Psoas muscle (tissue), 8 donors: ENCODE data around the gene TNRC6B. TPM values are rescaled to one million over a fixed set of nuclear protein-coding genes. Genes with fewer than 3 reads are reported as not detected.

Source experiments
- ATAC-seq, 4 donors: fragments of 200-7000 bp; cut with Tn5 transposase; one replicate each; pipeline ENCODE4 v1.9.1; 2020; ENCODE audit warnings: moderate library complexity in 3 of 4, mild to moderate bottlenecking in 2 of 4
- DNase-seq, 2 donors: peaks; one replicate each; pipeline ENCODE4 v3.0.0-alpha.2; 2020
- H3K27ac ChIP-seq: fragments of 200-600 bp; one replicate; pipeline ENCODE4 v1.8.0; 2022
- H3K27me3 ChIP-seq, 3 donors: fragments of 200-600 bp in 1 of 3; one replicate each; pipeline versions ENCODE4 v1.6.1 to v1.8.0; 2013 to 2022; ENCODE audit warnings: low read length in 2 of 3, mild to moderate bottlenecking in 2 of 3, moderate library complexity in 1 of 3; ENCODE audit not compliant: insufficient read depth in 3 of 3
- H3K36me3 ChIP-seq, 2 donors: fragments of 200-600 bp in 1 of 2; one replicate each; pipeline versions ENCODE4 v1.6.1 to v1.8.0; 2013 to 2022; ENCODE audit warnings: low read depth in 1 of 2, mild to moderate bottlenecking in 1 of 2, moderate library complexity in 1 of 2; ENCODE audit not compliant: insufficient read depth in 1 of 2
- H3K4me1 ChIP-seq: fragments of 200-600 bp; one replicate; pipeline ENCODE4 v1.8.0; 2022
- H3K4me3 ChIP-seq: fragments of 200-600 bp; one replicate; pipeline ENCODE4 v1.8.0; 2022; ENCODE audit warnings: mild to moderate bottlenecking
- H3K9me3 ChIP-seq: fragments of 200-600 bp; one replicate; pipeline ENCODE4 v1.8.0; 2022
- CTCF ChIP-seq: fragments of 200-600 bp; IDR thresholded peaks from one replicate; pipeline ENCODE4 v1.8.0; 2022; ENCODE audit warnings: antibody characterized with exemption
- WGBS, 3 donors: extraction: QIAGEN DNeasy Blood & Tissue Kit; methylation state at CpG; one replicate each; pipeline versions ENCODE4 v1.1.6 to v1.1.7; 2013; 5-methylcytosine and 5-hydroxymethylcytosine counted together
- intact Hi-C, 2 donors: fragments of 100-400 bp; cut with DNase I; formaldehyde crosslinking; loops; one replicate each; pipeline versions ENCODE4 v1.11.0 to v1.14.2; 2022
- polyA plus RNA-seq, 3 donors: library from polyadenylated mRNA; stranded (reverse); fragments of 200-250 nt; gene quantifications; one replicate each; pipeline ENCODE4 v1.2.3, GENCODE V29; 2013
- total RNA-seq, 4 donors: library from RNA; stranded (reverse); fragmentation: NEBNext Ultra II Directional in 2 of 4; extraction: Animal tissue kit (Norgen Biotek cat#: 25700) in 2 of 4; gene quantifications; one replicate each; pipeline versions ENCODE4 v1.2.1 to v1.2.4, GENCODE V29; 2021 to 2023
- donor health status: healthy with polysubstance abuse.
- donor health status: DM: no; HTN: no; CAD: no; lungs with moderate emphysema.
- donor health status: Bipolar disorder and iron deficiency.
- donor health status: healthy.
- donor health status: DM: yes; HTN: yes; CAD: no.
- donor health status: DM: no; HTN: no; CAD: no.
- donor health status: DM: no; HTN: no; CAD: no.
- donor health status: DM: yes; HTN: yes; CAD: no.

The TNRC6B gene
- total and polyA plus RNA-seq, 7 donors: 2.2 to 49.4 (median 27.9) TPM

GRCh38 chr22:40330615-40331014, 152.9 kb downstream of the TNRC6B start:
- TF ChIP-seq CTCF: no peak
- Histone ChIP-seq H3K4me1 (no peaks in the 10 kb centered on the region), H3K4me3 (no peak overlapping the region), H3K27me3 (no peaks in the 10 kb centered on the region), H3K27ac (no peak overlapping the region), H3K9me3 (no peaks in the 10 kb centered on the region), H3K36me3 (peaks cover 0 to 42% of the 10 kb centered on the region in 2 donors)
- DNase-seq (no peak), ATAC-seq (no peak)
- WGBS, 3 donors: 72 to 81% (median 75%) methylated on average over 10 of the region's 10 CpGs
- intact Hi-C loops: no loop called here

- no peak for TF ChIP-seq CTCF
- Histone ChIP-seq H3K36me3 (peaks cover 0 to 41% of the 10 kb centered on the region in 2 donors), H3K9me3 (no peaks in the 10 kb centered on the region), H3K27ac (no peak overlapping the region), H3K4me1 (no peaks in the 10 kb centered on the region), H3K27me3 (no peaks in the 10 kb centered on the region), H3K4me3 (no peak overlapping the region)
- intact Hi-C loops: no loop called here
- DNase-seq (no peak), ATAC-seq (no peak)
- WGBS, 3 donors: 78 to 87% (median 82%) methylated on average over 4 of the region's 4 CpGs
These were observed 154.0 kb downstream of the TNRC6B start for GRCh38 chr22:40331706-40332105.

- Histone ChIP-seq H3K4me3 (no peak overlapping the region), H3K9me3 (no peaks in the 10 kb centered on the region), H3K36me3 (peaks cover 0 to 37% of the 10 kb centered on the region in 2 donors), H3K4me1 (no peaks in the 10 kb centered on the region), H3K27me3 (no peaks in the 10 kb centered on the region), H3K27ac (no peak overlapping the region)
- ATAC-seq (no peak), DNase-seq (no peak)
- WGBS, 3 donors: 80 to 85% (median 83%) methylated on average over 9 of the region's 9 CpGs
- TF ChIP-seq CTCF: no peak
- intact Hi-C loops: no loop called here
These were observed 154.6 kb downstream of the TNRC6B start for GRCh38 chr22:40332319-40332781.

DNA sequence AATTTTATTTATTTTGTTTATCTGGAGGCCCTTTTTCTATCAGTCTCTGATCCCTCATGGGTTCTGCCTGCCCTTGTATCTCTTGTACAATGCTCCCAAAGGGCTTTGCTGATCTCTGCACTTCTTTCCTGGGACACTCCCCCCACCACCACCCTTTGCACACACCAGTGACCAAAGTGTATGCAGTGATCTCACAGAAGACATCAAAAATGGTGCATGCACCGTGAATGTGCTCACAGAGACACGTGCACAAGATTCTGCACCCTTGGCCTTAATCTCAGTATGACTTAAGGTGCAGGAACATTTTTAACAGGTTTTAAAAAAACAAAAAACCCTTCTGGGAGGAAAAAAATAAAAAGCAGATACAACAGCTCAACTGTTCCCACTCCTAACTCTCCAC, 156.3 kb downstream of the TNRC6B start:
- Histone ChIP-seq H3K4me1 (no peaks in the 10 kb centered on the region), H3K27ac (no peak overlapping the region), H3K4me3 (no peak overlapping the region), H3K27me3 (no peaks in the 10 kb centered on the region), H3K36me3 (peaks cover 0 to 36% of the 10 kb centered on the region in 2 donors), H3K9me3 (no peaks in the 10 kb centered on the region)
- no peak for TF ChIP-seq CTCF
- WGBS, 3 donors: 77 to 84% (median 80%) methylated on average over 2 of the region's 2 CpGs
- DNase-seq: no peak
- ATAC-seq: no peak
- intact Hi-C loops: no loop called here

DNA sequence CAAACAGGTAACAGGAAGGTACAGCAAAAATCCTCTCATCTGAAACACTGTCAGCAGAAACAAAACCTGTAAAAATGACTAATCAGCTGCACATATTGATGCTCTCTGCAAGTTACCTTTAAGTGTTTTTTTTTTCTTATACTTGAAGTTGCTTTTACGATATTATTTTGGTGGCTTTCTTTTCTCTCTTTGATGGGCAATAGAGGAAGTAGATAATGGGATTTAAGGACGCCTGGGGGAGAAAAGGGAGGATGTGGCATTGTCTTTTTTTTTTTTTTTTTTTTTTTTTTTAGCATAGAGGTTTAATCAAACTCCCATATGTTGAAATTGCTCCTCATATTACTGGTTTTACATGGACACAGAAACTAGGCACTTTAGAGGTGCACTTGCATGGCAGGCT, 157.2 kb downstream of the TNRC6B start:
- peaks cover 0 to 29% of the 10 kb centered on the region in 2 donors for H3K36me3 ChIP-seq
- H3K9me3 ChIP-seq: no peaks in the 10 kb centered on the region
- ATAC-seq (no peak), DNase-seq (no peak)
- intact Hi-C loops: no loop called here
- 58 to 71% (median 65%) methylated on average over 2 of the region's 2 CpGs for WGBS, 3 donors
- H3K4me3 ChIP-seq: no peak overlapping the region
- H3K4me1 ChIP-seq: no peaks in the 10 kb centered on the region
- no peak for TF ChIP-seq CTCF
- H3K27ac ChIP-seq: no peak overlapping the region
- no peaks in the 10 kb centered on the region for H3K27me3 ChIP-seq
